GM19372 (cell line): ENCODE measurements around the gene GPX6.
"Not testable (repeated sequence)": the region's sequence is repeated elsewhere in the genome, so short reads cannot be mapped to it uniquely, and the experiment has no call there.

ENCODE experiments used
- ATAC-seq: cut with Tn5 transposase; IDR thresholded peaks from one replicate; pipeline ENCODE4 v1.9.1; 2021; ENCODE audit warnings: mild to moderate bottlenecking, low read depth, moderate library complexity; ENCODE audit not compliant: unreplicated experiment

GPX6 gene, protein sequence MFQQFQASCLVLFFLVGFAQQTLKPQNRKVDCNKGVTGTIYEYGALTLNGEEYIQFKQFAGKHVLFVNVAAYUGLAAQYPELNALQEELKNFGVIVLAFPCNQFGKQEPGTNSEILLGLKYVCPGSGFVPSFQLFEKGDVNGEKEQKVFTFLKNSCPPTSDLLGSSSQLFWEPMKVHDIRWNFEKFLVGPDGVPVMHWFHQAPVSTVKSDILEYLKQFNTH

DNA sequence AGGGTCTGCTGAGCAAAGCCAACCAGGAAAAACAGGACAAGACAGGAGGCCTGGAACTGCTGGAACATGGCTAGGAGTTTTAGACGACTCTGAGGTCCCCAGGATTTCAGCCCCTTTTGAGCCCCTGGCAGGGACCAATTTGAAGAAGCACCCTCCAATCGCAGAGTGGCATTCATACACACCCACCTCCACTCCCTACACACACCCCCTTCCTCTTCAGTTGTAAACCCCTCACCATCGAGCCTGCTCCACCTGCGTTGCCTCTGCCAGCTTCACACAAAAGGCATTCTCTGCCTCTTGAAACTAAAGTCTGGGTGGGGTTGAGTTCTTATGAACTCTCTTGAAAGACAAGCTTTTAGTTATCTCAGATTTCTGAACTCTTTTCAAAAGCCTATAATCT lies at the start of gene GPX6:
Gene GPX6 (minus strand): TSS at position 118 of the 400 bp plus-strand sequence. CDS start 50 bp downstream, at position 68.
- ATAC-seq: no peak

- no peak for ATAC-seq
These were observed 48.0 kb upstream of the GPX6 start for GRCh38 chr6:28563430-28564095.

- ATAC-seq: no peak
These were observed 43.0 kb upstream of the GPX6 start for GRCh38 chr6:28558629-28559028.

GRCh38 chr6:28555136-28555535 lies 39.5 kb upstream of the GPX6 start:
- ATAC-seq: no peak

DNA sequence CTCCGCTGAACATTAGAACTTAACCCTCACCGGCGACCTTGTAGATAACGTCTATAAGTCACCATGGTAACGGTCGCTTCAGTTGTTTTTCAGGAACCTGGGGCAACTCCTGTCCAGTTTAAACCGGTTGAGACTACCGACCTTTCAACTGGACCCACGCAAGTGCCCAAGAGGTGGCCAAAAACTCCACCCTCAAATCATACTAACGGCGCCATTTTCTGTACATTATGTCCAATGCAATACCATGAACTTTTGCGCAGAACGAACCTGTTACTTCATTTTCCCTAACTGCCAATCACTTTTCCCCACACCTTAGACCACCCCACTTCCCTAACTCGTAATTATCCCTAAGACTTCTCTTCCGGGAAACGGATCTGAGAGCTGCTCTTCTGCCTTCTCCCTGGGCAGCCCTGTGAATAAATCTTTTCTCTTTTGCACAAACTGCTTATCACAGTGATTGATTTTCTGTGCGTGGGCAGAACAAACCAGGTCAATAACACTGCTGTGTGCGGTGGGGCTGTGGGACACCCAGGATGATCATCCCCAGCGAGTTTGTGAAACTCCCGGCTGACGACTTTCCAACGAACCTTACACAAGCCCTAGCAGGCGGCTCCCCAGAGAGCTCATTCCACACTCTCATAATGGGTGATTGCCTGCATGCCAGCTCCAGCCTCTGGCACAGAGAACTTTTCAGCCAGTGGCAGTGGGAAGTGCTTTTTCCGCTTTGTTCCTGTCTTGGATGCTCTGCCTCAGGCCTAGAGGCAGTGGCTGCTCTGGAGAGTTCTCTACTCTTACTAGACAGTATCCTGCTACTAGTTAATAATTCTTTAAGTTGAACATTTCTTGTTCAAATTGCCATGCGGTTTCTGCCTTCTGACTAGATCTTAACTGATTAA lies 38.6 kb upstream of the GPX6 start:
- no peak for ATAC-seq

DNA sequence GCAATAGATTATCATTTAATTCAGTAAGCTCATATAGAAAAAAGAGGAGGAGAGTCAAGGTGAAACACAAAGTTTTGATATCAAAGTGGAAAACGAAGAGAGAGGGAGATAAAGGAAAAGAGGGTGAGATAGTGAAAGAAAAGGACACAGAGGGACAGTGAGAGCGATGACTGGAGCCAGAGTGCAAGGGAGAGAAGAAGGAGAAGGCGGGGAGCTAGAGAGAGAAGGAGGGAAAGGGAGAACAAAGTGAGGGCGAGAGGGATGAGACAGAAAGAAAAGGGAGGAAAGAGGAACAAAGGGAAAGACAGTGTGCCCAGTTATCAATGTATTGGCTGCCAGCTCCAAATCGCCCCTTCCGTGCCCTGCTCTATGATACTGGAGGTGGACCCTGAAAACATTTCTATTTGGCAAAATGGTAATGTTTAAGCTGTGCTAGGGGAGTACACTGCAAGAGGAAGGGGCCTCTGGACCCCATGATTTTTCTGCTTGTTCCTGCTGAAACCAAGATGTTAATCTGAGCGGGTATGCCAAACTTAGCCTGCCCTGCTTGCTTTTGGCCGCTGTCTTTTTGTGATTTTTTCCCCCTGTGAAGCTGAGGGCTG lies 37.9 kb upstream of the GPX6 start:
- no peak for ATAC-seq

- ATAC-seq: no peak
These were observed 36.5 kb upstream of the GPX6 start for GRCh38 chr6:28551891-28552666.

GRCh38 chr6:28547003-28547402 lies 31.4 kb upstream of the GPX6 start:
- not testable (repeated sequence) for ATAC-seq

- ATAC-seq: no peak
These were observed 30.4 kb upstream of the GPX6 start for GRCh38 chr6:28545955-28546354.

DNA sequence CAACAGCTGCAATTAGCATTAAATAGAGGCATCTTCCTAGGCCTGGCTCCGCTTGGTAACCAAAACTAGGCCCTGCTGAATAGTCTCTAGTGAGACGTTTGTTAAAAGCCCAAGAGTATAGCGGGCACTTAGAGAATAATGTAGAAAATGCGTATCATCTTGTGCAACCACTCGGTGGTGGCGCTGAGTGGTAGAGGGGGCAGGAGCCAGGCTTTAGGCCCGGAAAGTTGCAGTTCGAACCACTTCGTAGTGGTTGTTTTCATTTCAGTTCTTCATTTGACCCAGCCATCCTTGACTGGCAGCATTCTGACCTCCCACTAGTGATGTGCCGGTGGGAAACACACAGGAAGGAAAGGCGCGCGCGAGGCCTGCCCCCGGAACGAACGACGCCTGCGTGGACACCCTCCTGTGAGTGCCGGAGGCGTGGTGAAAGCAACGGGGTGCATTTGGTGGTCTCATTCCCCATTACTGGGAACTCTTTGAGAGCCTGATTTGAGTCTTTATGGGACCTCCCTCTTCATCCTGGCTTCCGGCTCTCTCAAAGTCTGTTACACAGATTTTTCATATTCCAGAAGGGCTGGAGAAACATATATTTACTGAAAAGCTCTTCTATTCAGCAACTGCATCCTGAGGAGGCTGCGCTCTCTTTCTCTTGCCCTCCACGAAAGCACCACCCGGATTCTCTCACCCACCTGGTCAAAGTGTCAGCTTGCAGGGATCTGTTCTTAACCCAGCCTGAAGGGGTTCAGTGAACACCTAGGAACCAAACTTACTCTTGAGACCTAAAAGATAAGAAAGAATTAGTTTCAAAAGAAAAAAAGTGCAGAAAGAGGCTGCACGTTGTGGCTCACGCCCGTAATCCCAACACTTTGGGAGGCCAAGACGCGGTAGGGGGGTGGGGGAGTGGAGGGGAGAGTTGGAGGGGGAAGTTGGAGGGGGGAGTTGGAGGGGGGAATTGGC lies 28.3 kb upstream of the GPX6 start:
- ATAC-seq: no peak

- no peak for ATAC-seq
These were observed 27.1 kb upstream of the GPX6 start for GRCh38 chr6:28542440-28543296.

- no peak for ATAC-seq
These were observed 26.4 kb upstream of the GPX6 start for GRCh38 chr6:28541996-28542395.

DNA sequence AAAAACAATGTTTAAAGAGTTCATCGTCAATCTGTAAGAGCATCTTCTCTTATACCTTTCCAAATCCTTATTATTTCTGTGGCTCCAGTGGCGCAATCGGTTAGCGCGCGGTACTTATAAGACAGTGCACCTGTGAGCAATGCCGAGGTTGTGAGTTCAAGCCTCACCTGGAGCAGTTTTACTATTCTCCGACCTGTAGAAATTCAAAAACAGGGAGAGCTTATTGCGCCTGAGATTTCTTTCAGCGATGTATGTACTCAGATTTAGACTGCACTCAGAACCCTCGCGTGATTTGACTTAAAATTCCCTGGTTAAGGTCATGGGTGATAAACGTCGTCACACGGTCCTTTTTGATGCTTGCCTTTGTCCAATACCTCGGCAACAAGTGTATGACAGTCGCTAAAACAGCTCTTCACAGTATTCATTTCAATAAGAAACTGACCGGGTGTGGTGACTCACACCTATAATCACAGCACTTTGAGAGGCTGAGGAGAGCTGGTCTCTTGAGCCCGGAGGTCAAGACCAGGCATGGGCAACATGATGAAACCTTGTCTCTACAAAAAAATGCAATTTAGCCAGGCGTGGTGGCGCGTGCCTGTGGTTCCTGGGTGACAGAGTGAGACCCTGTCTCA lies 22.0 kb upstream of the GPX6 start:
- no peak for ATAC-seq

DNA sequence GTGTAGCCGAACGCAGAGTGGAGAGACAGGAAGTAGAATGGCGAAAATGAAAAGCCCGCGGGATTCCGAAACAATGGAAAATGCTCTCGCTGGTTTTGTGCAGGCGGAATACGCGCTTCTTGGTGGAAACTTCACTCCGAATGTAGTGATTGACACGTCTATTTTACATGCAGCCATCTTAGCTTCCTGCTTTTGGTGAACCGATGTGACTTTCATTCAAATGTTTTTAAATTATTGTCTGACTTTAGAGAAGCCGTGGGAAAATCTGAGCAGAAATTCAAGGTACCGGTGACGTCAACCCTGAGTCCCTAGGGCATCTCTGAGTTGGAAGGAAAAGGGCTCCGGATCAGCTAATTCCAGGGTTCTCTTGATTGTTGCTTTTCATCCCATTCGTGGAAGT lies 21.5 kb upstream of the GPX6 start:
- no peak for ATAC-seq

- ATAC-seq: no peak
These were observed 19.3 kb upstream of the GPX6 start for GRCh38 chr6:28534875-28535274.

GRCh38 chr6:28534306-28534705 lies 18.7 kb upstream of the GPX6 start:
- no peak for ATAC-seq

- no peak for ATAC-seq
These were observed 16.0 kb upstream of the GPX6 start for GRCh38 chr6:28531479-28532128.
